HG03460 (cell line): ENCODE results near the gene RNF14.
A peak's percentile ranks its signal among the peaks of the same experiment; 100 is the strongest.

ENCODE experiments used
- ATAC-seq: cut with Tn5 transposase; IDR thresholded peaks from one replicate; pipeline ENCODE4 v1.9.1; 2021; ENCODE audit not compliant: unreplicated experiment

Gene RNF14, protein sequence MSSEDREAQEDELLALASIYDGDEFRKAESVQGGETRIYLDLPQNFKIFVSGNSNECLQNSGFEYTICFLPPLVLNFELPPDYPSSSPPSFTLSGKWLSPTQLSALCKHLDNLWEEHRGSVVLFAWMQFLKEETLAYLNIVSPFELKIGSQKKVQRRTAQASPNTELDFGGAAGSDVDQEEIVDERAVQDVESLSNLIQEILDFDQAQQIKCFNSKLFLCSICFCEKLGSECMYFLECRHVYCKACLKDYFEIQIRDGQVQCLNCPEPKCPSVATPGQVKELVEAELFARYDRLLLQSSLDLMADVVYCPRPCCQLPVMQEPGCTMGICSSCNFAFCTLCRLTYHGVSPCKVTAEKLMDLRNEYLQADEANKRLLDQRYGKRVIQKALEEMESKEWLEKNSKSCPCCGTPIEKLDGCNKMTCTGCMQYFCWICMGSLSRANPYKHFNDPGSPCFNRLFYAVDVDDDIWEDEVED

DNA sequence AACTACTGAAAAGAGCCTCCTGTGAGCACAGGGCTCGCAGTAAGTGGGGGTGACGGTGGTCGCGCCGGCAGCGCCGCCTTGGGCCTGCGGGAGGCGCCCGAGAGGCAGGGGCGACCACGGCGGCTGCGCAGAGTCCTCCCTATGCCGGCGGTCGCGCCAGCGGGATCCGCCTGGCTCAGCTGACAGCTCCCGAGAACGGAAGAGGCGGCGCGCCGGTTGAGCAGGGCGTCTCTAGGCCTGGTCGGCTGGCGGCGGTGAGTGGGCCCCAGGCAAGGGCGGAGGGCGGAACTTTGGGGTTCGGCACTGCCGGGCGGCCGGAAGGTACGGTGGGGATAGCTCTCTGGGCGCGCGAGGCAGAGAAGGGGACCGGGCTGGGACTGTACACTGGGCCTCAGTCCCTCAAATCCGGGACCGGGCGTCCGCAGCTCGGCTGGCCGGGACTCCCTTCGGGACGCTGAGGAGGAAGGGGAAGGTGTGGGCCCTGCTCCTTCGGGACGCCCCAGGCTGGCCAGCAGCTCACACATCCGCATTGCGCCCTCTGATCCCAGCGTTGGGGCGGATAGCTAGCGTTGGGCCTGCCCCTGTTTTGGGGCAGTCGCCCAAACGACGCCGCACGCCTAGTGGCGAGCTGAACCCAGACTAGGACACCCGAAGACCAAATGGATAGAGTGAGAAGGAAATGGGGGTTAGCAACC is at the start of gene RNF14:
TSS of gene RNF14 (plus strand) at position 192 of the 695 bp plus-strand sequence. CDS start 4,484 bp downstream, outside the sequence.
- peak; percentile 93 for ATAC-seq

GRCh38 chr5:141919218-141920119 is 49.4 kb upstream of the RNF14 start:
- ATAC-seq: no peak

DNA sequence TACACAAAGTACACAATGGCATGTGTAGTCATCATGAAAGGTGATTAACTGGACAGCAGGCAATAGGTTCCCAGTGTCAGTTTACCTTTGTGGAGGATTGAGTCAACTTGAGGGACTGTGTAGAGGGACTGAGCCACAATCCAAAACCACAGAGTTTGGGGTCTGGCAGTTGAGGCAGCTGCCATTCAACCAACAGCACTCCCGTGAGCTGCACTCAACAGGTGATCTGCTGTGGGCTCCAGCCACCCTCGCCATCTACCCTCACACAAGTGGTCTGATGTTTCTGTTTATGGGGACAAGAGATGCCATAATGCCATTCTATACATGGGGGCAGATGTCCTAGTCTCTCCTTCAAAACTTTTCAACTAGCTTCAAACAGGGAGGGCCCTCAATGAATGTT is 48.1 kb upstream of the RNF14 start:
- no peak for ATAC-seq

- ATAC-seq: peak; percentile 7
Observed at GRCh38 chr5:141922827-141923447, 46.0 kb upstream of the RNF14 start.

DNA sequence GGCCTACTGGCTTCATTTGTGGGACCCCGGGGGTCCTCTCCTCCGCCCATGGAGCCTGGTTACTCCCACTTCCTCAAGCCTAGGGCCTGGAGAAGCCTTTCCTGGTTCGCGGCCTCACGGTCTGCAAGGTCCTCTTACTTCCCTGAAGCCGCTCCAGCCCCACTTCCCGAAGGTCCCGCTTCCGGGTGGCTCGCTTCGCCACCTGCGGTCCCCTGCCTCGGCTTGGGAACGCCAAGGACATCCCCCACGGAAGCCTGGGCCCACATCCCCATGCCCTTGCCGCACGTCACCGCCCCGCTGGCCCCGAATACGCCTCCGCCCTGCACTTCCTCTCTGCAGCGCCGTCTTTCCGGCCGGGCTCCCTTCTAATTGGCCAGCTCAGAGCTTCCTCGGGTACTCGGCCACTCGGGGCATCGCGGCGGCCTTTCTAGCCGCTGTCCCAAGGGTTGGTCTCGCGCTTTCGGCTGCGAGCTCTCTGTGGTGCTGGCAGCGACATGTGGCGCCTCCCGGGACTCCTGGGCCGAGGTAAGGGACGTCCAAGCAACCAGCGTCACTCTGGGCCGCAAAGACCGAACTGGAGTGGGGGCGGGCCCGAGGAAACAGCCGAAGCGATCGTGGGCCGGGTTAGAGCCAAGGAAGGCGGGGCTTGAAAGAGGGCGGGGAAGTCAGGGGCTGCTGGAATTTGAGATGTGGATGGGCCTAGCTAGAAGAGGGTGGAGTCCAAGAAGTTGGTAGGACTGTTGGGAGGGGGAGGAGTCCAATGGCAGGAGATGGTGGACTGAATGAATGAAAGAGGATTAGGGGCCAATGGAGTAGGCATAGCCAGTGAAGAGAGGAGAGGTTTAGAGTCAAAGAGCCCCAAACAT is 45.2 kb upstream of the RNF14 start, which contains the start of gene DELE1:
TSS of gene DELE1 (plus strand) at position 424 of the 866 bp plus-strand sequence. CDS start at position 495, 71 bp downstream.
- peak; percentile 97 for ATAC-seq

GRCh38 chr5:141926434-141926833 is 42.5 kb upstream of the RNF14 start:
- ATAC-seq: no peak

DNA sequence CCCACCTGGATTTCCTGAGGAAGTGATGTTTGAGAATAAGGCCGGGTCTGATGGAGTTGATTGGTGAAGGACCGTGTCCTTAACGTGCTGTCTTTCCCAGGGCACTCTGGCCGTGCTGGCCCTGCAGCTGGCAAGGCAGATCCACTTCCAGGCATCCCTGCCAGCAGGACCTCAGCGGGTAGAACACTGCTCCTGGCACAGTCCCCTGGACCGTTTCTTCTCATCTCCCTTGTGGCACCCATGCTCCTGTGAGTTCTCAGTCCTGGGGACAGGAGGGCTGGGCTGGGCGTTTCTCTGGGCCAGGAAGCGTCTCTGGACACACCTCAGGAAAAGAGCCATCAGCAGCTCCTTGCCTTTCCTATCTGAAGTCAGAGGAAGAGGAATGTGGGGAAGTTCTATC is 40.9 kb upstream of the RNF14 start:
- ATAC-seq: no peak

DNA sequence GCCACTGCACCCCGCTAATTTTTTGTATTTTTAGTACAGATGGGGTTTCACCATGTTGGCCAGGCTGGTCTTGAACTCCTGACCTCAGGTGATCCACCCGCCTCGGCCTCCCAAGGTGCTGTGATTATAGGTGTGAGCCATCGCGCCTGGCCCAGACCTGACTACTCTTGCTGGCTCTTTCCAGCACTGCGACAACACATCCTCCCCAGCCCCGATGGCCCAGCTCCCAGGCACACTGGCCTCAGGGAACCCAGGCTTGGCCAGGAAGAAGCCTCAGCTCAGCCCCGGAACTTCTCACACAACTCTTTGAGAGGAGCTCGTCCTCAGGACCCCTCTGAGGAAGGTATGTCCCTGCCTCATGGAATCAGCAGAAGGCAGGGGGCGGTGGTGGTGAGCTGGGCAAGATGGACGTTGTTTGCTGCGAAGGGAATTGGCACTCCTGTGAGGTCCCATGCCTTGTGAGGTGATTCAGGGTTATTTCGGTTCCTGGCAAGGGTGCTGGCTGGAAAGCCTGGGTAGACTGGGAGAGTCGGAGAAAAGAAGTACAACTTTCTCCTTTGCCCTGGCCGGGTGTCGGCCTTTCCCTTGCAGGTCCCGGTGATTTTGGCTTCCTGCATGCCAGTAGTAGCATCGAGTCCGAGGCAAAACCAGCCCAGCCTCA is 39.4 kb upstream of the RNF14 start:
- no peak for ATAC-seq

DNA sequence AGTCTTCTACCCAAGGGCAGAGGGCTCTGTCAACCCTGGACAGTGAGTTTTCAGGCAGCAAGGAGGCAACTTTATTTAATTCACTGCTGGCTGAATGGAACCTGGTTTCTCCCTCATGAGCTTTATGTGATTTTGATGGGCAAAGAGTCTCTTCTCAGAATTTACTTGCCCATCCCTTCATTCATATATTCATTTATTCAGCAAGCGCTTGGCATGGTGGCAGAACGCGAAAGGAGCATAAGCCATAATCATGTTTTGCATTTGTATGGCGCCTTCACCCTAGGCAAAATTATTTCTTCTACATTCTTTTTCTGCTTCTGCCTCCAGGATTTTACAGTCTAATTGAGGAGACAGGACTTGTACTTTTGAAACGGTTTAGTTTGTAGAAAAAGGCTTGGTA is 37.2 kb upstream of the RNF14 start:
- ATAC-seq: no peak

DNA sequence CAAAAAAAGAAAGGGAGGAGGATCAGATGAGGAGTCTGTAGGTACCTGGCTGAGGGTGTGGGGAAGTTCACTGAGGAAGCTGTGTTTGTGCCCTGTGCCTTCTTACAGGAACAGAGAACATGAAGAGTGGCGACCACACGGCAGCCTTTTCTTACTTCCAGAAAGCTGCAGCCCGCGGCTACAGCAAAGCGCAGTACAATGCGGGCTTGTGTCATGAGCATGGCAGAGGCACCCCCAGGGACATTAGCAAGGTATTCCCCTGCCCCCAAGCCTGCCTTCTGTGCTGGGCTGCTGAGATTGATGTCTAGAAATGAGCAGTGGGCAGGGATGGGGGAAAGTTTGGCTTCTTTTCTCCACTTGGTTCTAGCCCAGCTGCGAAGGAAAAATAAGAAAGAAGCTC is 35.8 kb upstream of the RNF14 start:
- no peak for ATAC-seq

DNA sequence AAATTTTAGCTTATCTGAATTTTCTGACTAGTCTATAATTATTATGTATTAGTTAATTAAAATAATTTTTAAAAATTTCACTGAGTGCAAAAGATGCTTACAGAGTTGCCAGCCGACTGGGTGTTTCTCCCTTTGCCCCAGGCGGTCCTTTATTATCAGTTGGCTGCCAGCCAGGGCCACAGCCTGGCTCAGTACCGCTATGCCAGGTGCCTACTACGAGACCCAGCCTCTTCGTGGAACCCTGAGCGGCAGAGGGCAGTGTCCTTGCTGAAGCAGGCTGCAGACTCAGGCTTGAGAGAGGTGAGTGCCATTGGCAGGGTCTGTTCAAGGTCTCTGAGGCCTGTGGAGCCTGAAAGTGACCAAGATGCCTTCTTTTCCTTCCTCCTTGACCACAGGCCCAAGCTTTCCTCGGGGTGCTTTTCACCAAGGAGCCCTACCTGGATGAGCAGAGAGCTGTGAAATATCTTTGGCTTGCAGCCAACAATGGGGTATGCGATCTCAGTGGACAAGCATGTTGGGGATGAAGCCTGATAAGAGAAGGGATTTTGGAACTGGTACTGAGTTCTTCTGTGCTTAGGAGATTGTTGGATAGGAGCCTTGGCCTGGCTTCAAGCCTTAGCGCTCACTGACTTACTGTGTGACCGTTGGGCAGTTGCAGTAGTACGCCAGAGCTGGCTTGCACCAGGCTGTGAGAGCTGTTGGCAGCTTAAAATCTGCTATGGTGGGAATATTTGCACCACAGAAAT is 34.6 kb upstream of the RNF14 start:
- no peak for ATAC-seq

DNA sequence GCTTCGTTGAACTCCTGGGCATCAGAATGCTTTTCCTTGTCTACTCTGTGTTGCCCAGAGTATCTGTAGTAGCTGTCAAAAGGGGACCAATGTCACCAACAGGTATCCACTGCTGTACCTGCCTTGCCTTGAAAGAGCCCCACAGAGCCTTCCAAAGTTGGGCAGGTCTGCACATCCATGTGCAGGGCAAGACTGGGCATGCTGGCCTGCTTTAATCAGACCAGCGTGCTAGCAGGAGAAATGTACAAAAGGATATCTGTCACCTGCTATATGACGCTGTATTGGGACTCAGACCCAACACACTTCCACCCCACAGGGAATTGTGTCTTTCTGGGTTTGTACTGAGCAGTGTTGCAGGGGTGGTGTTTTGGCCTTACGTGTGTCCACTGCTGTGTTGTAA is 33.4 kb upstream of the RNF14 start:
- no peak for ATAC-seq

DNA sequence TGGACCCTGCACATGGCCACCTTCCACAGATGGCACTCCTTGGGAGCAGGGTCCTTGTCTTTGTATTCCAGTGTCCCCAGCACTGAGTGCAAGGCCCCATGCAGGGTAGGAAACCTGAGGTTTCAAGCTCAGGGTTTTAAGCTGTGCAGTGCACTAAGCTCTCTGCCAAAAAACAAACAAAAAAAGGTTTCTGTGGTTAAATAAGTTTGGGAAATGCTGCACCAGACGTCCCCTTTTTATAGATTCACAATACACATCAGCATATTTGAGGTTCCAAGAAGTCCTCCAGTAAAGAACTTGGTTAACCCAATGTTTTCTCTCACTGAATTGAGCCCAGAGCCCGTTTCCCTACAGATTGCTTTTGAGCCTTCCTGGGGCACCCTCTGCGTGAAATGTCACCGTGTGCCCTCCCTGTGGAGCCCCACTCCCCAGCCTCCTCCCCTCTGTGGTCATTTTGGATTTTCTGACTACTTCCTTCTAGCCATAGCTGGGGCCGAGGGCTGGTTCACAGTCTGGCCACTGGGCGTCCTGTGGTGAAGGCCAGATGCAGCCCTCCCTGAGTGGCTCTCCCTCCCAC is 28.1 kb upstream of the RNF14 start:
- no peak for ATAC-seq

GRCh38 chr5:141941307-141941706 is 27.6 kb upstream of the RNF14 start:
- ATAC-seq: no peak

DNA sequence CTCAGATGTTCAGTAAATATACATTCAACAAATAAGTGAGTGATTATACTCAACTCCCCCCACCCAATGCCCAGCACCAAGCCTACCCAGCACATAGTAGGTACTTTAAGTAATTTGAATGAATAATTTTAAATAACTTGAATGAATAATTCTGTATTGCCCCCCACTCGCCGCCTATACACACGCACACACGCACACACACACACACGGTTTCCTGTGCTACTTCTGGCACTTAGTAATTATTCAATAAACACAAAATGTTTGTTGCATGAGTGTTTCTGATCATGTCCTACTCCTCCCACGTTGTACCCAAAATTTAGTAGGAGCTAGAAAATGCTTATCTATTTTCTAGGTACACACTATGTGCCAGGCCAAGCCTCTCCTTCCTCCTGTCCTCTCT is 27.1 kb upstream of the RNF14 start:
- ATAC-seq: no peak

GRCh38 chr5:141942185-141942857 is 26.6 kb upstream of the RNF14 start:
- no peak for ATAC-seq

DNA sequence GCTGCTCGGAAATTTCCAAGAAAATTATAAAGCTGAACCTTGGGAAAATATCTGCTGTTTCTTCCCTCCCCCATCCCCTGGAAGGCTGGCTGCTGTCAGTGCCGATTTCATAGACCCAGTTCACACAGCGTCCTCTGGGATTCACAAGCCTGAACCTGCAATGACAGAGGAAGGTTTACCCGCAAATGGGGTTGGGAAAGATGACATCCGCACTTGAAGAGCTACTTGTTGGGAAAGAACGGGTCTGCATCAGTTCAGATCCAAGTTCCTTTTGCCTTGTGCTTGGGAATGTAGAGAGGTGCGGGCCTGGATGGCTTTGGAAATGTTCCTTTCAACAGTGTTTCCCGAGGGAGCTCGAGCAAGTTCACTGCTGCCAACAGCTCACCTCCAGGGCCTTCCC is 24.8 kb upstream of the RNF14 start:
- no peak for ATAC-seq
